ENCODE results near the gene FARP1.

GRCh38 chr13:98462946-98463345, 320.1 kb downstream of the FARP1 start:
- TF ChIP-seq CTCF (IDR thresholded peaks at IDR 0.05), result no peak
- no peak for TF ChIP-seq POLR2AphosphoS5 (IDR thresholded peaks at IDR 0.05)
- TF ChIP-seq POLR2A (IDR thresholded peaks at IDR 0.05), result no peak
- no peak for TF ChIP-seq EP300 (IDR thresholded peaks at IDR 0.05)

Measured in suprapubic skin (tissue), 4 donors.